ENCODE data around the gene CLDN4.

The CLDN4 gene

DNA sequence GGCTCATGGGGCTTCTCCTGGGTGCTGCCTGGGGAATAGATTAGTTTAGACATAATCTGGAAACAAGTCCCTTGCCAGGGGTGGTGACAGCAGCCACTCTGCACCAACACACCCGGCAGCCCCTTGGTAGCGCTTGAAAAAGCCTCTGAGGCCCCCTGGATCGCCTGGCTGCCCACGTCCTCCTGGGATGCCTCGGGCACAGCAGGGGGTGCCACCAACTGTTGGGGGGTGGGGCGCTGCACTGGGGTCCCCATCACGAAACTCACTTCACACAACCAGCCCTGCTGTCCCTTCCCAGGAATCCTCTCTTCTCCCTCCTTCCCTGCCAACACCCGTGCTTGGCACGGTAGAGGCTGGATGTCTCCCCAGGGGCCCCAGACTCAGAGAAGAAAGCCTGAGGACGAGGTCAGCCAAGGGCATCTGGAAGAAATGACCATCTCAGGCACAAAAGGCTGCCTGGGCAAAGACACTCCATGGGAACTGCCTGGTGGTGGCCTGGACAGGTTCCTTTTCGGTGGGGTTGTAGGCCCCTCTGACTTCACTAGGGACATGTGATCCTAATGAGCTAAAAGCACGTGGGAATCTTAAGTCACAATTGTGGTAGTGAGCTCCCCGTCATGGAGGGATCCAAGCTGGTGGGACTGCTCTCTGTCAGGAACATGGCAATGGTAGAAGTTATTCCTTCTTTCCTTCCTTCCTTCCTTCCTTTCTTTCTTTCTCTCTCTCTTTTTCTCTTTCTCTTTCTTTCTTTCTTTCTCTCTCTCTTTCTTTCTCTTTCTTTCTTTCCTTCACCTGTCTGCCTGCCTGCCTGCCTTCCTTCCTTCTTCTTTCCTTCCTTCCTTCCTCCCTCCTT, 41.5 kb downstream of the CLDN4 start:
- no peak for DNase-seq (ENCODE audit: low read depth in 2 of 2)

DNA sequence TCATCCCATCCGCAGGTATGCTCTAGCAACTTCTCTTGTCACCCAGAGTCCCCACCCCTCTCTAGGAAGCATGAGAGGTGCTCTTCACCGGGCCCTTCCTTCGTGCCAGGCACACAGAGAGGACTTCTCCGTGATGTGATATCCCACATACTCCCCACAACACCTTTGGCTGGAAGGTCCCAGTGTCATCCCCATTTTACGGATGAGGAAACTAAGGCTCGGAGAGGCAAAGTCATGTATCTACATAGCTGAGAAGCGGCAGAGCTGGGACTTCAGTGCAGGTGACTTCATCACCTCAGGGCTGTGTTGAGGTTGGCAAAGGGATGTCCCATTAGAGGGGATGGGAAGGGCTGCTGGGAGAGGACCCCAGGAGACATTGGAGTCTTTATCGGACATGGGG, 45.6 kb downstream of the CLDN4 start:
- DNase-seq (ENCODE audit: low read depth in 2 of 2): no peak

GRCh38 chr7:73876973-73877372, 46.2 kb downstream of the CLDN4 start:
- DNase-seq (ENCODE audit: low read depth in 2 of 2): no peak

- no peak for DNase-seq (ENCODE audit: low read depth in 2 of 2)
Measured at GRCh38 chr7:73879977-73880681, 49.3 kb downstream of the CLDN4 start.

DNA sequence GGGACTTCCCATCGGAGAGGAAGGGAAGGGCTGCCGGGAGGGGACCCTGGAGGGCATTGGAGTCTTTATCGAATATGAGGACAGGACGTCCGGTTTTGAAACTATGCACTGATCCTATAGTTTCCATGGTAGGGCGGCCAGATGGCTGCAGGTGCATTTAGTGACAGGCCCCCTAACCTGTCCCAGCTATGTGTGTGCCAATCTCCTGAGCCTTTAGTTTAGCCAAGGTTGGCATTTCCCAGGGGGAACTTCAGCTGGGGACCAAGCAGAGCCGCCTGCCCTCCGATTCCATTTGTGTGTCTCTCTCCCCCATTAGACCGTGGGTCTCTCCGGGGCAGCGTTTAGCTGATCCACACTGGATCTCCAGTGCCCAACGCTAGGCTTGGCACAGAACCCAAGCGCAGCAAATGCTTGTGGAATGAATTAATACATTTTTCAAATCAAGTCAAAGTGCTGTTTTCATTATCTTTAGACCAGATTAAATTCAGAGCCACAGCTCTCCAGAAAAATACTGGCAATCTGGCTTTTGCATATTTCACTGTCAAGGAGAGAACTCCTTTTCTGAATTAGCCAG, 50.0 kb downstream of the CLDN4 start:
- no peak for DNase-seq (ENCODE audit: low read depth in 2 of 2)

DNA sequence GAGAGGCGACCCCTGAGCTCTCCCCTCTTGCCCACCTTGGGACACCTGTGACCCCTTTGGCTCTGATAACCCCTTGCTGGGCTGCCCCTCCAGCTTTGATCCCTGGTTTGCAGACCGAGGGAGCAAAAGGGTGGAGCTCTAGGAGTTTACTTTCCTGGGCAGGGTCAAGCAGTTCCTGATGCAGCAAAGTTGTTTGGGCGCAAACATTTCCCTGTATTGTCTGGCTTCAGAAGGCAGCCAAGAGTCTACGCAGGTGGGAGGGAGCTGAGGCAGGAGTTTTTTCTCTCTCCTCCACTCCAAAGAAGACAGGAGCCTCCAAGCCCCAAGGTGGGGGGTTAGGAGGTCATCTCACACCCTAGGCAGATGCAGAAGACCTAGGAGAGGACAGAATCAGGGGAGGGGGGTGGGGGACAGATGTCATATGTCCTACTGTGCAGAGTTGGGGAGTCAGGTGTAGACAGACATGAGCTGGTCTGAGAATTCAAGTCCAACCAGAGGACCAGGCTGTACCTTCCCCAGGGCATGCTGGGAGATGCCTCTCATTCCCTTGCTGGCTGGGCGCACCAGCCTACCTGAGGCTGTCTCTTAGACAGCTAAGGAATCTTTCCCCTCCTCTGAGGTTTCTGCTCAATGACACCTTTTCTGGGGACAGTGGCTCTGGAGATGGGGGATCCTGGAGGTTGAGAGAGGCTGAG, 50.7 kb downstream of the CLDN4 start:
- DNase-seq (ENCODE audit: low read depth in 2 of 2): no peak

DNA sequence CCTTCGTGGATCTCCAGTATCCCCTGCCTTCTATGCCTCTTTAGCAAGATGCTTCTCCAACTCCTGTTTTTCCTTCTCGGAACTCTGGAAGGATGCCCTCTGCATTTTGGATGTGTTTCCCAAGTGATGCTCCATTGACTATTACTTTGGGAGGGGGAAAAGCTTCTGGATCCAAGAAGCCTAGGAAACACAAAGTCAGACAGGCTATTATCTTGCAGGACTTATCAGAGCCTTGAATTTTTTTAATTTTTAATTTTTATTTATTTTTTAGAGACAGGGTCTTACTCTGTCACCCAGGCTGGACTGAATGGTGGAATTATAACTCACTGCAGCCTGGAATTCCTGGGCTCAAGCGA, 51.2 kb downstream of the CLDN4 start:
- no peak for DNase-seq (ENCODE audit: low read depth in 2 of 2)
